ENCODE measurements around the gene CCNJL. TPM values are rescaled to one million over a fixed set of nuclear protein-coding genes. Genes with fewer than 3 reads are reported as not detected.
A peak's percentile ranks its signal among the peaks of the same experiment; 100 is the strongest.

The CCNJL gene
- total and polyA plus RNA-seq, 2 experiments from 2014 or later, result 28.4 to 29.2 TPM

- Mint-ChIP-seq H3K4me1 (peaks cover 36% of the 10 kb centered on the region), H3K27me3 (ENCODE audit: insufficient read depth, low read depth, poor library complexity) (no peaks in the 10 kb centered on the region), H3K9me3 (no peaks in the 10 kb centered on the region), H3K4me3 (no peak overlapping the region), H3K36me3 (ENCODE audit: low read depth) (peaks cover 40% of the 10 kb centered on the region), H3K27ac (no peak overlapping the region; the same call in 1 of the 2 replicates)
- no peaks in the 10 kb centered on the region for H4K20me1 ChIP-seq (replicated peaks; ENCODE audit: insufficient read depth)
- H3K79me2 ChIP-seq (replicated peaks; ENCODE audit: insufficient read depth), result peaks cover 4% of the 10 kb centered on the region; the same call in 1 of the 2 replicates
- TF ChIP-seq EZH2phosphoT487 (IDR thresholded peaks at IDR 0.05; ENCODE audit: unreplicated experiment) (no peak), ETS1 (IDR thresholded peaks at IDR 0.05) (no peak), POLR2AphosphoS5 (IDR thresholded peaks at IDR 0.05; ENCODE audit: low read depth) (no peak), ZNF331 (CRISPR knock-in tag; IDR thresholded peaks at IDR 0.05; ENCODE audit: low read depth) (no peak), JUNB (IDR thresholded peaks at IDR 0.05; ENCODE audit: unreplicated experiment) (no peak), CREB1 (CRISPR knock-in tag; IDR thresholded peaks at IDR 0.05; ENCODE audit: low read depth) (no peak), REST (IDR thresholded peaks at IDR 0.05; ENCODE audit: unreplicated experiment) (no peak), ZNF462 (CRISPR knock-in tag; IDR thresholded peaks at IDR 0.05) (no peak), NANOG (IDR thresholded peaks at IDR 0.05; ENCODE audit: borderline replicate concordance) (no peak), CTCF (conservative IDR thresholded peaks at IDR 0.05; ENCODE audit: low read depth in 2 of 2) (no peak), ZNF114 (CRISPR knock-in tag; IDR thresholded peaks at IDR 0.05) (no peak)
- H3K4me2 ChIP-seq, result no peak overlapping the region
- DNase-seq (ENCODE audit: low spot score) (no peak), ATAC-seq (no peak)
- H3K4me1 ChIP-seq (ENCODE audit: insufficient read depth), result peaks cover 24% of the 10 kb centered on the region
- H3K27me3 ChIP-seq (ENCODE audit: insufficient read depth), result no peaks in the 10 kb centered on the region
- H3K4me3 ChIP-seq, result no peak overlapping the region
- H3K9me2 ChIP-seq (ENCODE audit: insufficient read depth), result no peaks in the 10 kb centered on the region
- H3K27ac ChIP-seq (ENCODE audit: low read depth), result 0 out of 2 replicates have a peak overlapping the region, but pooled peaks have one; percentile 0
- no peak overlapping the region for H2AFZ ChIP-seq
- H3K36me3 ChIP-seq (ENCODE audit: insufficient read depth), result peaks cover 13% of the 10 kb centered on the region; the same call in 1 of the 2 replicates
- H3F3A ChIP-seq (replicated peaks; ENCODE audit: low read depth), result peaks cover 5% of the 10 kb centered on the region; the same call in 1 of the 2 replicates
These were observed 39.5 kb downstream of the CCNJL start for GRCh38 chr5:160272889-160273288.
